NCI-H2029 (cell line): Measurements from ENCODE around the gene PKNOX1.
"Not testable (repeated sequence)": the region's sequence is repeated elsewhere in the genome, so short reads cannot be mapped to it uniquely, and the experiment has no call there.

Experiments used
- DNase-seq: peaks from one replicate; lab custom pipeline; 2025; lab: John Stamatoyannopoulos, UW

Gene PKNOX1

DNA sequence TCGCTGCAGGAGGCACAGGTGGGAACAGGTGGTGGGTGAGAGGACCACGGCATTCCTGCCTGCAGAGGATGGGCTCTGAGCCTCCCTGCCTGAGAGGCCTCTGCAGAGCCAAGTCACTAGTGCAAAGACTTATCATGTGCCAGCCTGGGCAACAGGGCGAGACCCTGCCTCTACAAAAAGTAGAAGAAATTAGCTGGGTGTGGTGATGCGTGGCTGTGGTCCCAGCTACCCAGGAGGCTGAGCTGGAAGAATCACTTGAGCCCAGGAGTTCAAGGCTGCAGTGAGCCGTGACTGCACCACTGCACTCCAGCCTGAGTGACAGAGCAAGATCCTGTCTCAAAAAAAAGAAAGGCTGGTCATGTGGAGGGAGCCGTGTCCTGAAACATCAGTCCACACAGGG is 46.4 kb downstream of the PKNOX1 start:
- DNase-seq: no peak

- no peak for DNase-seq
Measured at GRCh38 chr21:43021191-43021590, 46.8 kb downstream of the PKNOX1 start.

DNA sequence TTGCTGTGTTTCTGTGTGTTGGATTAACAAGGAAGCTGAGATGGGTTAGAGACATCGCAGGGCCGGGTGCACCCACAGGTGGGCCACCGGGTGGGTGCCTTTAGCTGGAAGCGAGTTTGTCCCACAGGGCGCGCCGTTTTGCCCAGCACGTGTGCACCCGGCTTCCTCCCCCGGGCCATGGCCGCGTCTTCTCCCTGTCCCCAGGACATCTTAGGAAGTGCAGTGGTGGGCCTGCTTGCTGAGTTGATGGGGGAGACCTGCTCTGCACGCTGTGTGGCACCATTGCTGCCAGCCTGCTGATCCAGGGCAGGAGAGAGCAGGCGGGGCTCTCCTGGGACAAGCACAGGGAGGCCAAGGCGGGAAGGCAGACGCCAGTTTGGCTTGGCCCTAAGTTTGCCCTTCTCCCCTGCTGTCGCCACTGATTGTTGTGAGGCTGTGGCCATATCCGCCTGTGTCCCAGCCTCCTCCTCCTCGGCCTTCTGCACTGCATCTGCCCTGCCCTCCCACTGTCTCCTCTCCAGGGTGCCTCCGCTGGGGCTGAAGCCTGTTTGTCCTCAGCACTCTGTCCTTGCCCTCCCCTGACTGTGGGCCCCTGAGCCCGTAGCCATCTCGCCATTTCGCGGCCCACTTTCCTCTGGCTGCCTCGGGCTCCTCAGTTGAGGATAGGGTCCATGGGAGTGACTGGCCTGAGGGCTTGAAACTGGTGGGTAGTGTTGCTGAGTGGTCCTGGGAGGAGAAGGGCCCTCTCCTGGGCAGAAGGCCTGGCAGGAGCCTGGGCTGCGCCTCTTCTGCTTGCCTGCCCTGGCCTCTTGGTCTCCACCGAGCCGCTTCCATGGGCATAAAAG is 47.6 kb downstream of the PKNOX1 start:
- no peak for DNase-seq

DNA sequence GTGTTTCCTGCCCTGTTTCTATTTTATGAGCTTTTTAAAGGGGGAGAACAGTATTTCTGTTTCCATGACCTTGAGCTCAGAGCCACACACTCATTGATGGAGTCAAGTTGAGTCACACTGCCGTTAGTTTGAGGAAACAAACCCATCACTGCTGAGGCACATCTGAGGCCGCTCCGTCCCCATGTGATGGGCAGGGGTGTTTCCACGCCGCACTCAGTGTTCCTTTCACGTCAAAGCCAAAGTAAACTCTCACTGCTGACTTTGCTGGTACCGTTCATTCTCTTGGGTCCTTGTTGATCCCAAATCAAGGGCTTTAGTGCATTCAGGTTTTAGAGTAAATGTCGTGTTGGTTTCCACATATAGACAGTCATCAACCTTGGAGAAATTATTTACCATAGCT is 48.8 kb downstream of the PKNOX1 start:
- DNase-seq: no peak

DNA sequence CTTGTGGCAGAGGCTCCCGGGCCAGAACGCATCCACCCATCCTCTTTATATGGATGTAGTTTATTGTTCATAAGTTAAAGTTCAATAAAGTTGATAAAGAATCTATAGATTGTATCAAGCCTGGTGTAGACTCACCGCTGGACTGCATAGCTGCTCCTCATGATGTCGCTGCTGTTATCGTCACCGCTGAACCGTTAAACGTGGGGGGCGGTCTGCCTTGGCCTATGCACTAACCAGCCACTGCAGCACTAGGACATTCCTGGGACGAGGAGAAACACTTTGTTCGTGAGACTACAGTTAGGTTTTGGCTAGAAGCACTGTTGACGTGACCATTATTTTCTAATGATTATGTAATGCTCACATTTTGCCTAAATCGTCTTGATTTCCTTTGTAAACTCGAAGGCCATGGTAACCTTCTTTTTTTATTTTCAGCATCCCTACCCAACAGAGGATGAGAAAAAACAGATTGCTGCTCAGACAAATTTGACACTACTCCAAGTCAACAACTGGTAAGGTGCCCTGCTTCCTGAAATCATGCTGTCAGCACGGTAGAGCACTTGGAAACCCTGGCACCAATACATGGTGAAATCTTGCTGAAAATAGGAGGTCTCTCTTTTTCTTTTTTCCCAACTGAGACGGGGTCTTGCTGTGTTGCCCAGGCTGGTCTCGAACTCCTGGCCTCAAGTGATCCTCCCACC is 50.2 kb downstream of the PKNOX1 start:
- no peak for DNase-seq

GRCh38 chr21:43025636-43026180 is 51.3 kb downstream of the PKNOX1 start:
- DNase-seq: no peak

- no peak for DNase-seq
Measured at GRCh38 chr21:43027846-43028731, 53.7 kb downstream of the PKNOX1 start.

DNA sequence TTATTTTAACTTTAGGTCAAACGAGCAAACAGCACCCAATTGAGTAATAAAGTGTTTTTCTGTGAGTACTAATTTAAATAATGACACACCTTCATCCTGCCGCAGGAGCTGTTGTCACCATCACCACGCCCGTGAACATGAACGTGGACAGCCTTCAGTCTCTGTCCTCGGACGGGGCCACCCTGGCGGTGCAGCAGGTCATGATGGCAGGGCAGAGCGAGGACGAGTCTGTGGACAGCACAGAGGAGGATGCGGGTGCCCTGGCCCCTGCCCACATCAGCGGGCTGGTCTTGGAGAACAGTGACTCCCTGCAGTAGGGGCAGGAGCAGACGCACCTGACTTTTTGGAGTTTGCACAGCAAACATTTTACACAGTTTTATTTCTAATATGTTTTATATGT is 55.4 kb downstream of the PKNOX1 start:
- no peak for DNase-seq

- no peak for DNase-seq
Measured at GRCh38 chr21:43031121-43031619, 56.8 kb downstream of the PKNOX1 start.

DNA sequence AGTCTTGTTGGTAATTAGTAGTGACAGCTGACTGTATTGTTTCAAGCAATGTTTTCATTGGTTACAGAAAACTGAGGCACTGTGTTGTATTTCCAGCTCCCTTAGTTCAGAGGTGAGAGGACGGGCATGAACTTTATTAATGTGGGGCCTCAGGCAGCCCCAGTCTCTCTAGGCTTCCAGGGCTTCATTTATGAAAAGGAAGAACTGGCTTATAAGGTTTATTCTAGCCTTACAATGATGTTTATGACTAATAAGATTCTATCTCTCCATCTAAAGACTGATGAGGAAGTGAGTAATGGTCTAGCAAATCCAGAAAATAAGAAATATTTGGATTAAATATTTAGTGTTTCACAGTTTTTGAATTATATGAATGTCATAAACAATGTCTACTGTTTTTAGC is 59.7 kb downstream of the PKNOX1 start:
- DNase-seq: no peak

- DNase-seq: no peak
Measured at GRCh38 chr21:43034826-43035225, 60.5 kb downstream of the PKNOX1 start.

- not testable (repeated sequence) for DNase-seq
Measured at GRCh38 chr21:43036889-43037288, 62.5 kb downstream of the PKNOX1 start.

- DNase-seq: not testable (repeated sequence)
Measured at GRCh38 chr21:43037918-43038658, 63.7 kb downstream of the PKNOX1 start.

DNA sequence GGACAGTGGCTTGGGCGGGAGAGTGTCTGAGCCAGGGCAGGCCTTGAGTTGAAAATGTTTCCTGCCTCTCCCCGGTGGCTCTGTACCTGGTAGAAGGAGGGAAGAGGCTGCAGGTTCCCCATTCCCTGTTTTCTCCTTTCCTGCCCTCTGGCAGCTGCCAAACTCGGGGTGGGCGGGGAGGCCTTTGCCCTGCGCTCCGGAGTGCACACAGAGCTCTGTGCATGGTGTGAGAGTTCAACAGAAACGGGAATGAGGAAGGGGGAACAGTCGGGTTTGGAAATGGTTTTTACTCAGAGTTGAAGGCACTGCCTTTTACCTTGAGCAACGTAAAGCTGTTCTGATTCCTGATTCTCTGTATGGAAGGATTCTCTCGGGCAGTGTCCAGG is 64.3 kb downstream of the PKNOX1 start:
- DNase-seq: not testable (repeated sequence)

DNA sequence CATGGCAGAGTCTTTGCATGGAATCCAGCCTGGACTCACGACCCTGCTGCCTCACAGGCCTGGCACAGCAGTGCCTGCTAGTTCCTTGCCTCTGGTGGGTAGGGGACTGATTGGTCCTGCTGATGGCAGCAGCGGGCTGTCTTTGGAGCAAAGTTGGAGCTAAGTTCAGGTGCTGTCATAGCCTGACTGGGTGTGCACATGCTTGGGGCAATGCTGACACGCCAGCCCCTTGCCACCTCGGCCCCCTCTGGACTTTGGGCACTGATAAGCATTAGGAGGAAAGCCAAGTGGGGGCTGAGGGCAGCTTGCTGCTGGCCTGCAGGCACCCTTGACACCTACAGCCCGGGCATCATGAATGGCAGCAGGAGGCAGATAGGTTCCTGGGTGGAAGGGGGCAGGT is 67.8 kb downstream of the PKNOX1 start:
- DNase-seq: not testable (repeated sequence)

DNA sequence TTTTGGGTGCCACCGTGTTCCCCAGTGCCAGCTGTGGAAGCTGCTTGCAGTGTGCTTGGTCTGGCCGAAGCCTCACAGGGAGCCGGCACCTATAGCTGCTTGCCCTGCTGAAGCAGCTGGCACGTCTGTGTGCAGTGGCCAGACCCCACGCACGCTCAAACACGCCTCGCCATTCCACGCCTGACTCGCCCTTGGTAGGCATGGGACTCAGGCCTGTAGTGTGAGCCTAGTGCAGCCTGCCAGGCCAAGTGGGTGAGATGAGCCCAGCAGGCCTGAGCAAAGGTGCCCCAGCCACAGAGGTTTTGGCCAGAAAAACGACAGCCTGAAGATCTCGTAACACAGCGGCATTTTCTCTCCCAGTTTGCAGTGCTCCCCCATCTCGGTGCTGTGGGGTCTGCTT is 68.9 kb downstream of the PKNOX1 start:
- DNase-seq: not testable (repeated sequence)

DNA sequence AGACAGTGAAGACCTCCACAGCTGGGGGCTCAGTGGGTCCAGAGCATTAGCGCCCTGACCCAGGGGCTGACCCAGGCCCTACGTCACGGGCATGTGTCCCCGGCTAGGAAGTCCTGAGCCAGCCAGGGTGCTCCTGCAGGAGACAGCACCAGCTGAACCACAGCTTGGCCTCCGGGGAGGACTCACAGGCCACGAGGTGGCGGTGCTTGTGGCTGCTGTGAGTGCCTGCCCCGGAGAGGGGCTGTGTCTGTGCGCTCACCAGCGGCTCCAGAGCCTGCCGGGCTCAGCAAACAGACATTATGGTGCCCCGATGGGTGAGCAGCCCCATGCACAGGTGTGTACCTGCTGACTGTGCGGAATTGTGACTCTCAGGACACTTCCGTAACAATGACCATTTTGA is 70.2 kb downstream of the PKNOX1 start:
- DNase-seq: not testable (repeated sequence)

GRCh38 chr21:43045165-43045875 is 71.0 kb downstream of the PKNOX1 start:
- DNase-seq: not testable (repeated sequence)

DNA sequence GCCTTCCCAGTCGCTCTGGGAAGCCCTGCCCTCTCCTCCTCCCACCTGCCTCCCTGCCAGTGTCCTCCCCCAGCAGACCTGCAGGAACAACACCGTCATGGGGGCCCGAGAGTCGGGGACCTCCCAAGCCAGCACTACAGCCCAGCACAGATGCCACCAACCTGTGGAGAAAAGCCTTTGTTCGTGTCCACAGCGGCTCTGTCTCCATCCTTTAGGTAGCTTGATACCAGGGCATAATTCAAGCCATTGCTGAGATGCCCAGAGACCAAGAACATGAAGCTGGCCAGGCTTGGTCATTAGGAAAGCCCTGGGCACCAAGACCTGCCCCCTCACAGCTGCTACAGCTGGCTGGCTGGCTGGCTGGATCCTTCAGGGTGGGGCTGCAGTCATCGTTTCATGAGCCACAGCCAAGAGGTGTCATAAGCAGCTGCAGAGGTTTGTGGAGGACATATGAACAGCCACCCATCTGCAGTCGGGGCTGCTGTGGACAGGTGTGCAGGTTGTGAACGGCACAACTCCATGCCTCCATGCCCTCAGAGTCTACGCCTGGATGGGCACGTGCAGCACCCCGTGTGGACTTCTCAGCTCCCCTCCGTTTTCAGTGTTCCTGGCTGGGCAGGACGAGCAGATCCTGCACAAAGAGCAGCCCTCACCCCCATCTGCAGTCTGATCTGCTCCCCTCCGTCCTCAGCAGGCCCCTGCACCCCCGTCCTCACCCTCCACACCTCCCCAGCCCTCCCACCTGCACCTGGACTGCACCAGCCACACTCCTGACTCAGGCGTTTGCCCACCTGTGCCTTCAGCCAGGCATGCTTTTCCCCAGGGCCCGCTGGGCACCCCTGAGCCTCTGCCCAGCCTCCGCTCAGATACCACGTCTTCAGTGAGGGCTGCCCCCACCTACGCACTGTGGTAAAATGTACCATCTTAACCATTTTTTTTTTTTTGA is 71.8 kb downstream of the PKNOX1 start:
- not testable (repeated sequence) for DNase-seq
